GM18873 (cell line): Measurements from ENCODE around the gene RREB1.

ENCODE experiments used
- ATAC-seq: cut with Tn5 transposase; IDR thresholded peaks from one replicate; pipeline ENCODE4 v1.9.1; 2021; ENCODE audit warnings: mild to moderate bottlenecking, moderate library complexity, moderate number of reproducible peaks; ENCODE audit not compliant: unreplicated experiment, low FRiP score

The RREB1 gene

GRCh38 chr6:7124114-7124513 is 16.4 kb downstream of the RREB1 start:
- no peak for ATAC-seq

GRCh38 chr6:7124636-7125035 is 16.9 kb downstream of the RREB1 start:
- ATAC-seq, result no peak

- no peak for ATAC-seq
Measured at GRCh38 chr6:7125290-7125689, 17.5 kb downstream of the RREB1 start.

- ATAC-seq, result no peak
Measured at GRCh38 chr6:7126754-7127153, 19.0 kb downstream of the RREB1 start.

GRCh38 chr6:7127680-7128079 is 19.9 kb downstream of the RREB1 start:
- ATAC-seq, result no peak

GRCh38 chr6:7129360-7129759 is 21.6 kb downstream of the RREB1 start:
- no peak for ATAC-seq

GRCh38 chr6:7129784-7130569 is 22.2 kb downstream of the RREB1 start:
- no peak for ATAC-seq

GRCh38 chr6:7131390-7131789 is 23.6 kb downstream of the RREB1 start:
- no peak for ATAC-seq

- no peak for ATAC-seq
Measured at GRCh38 chr6:7132398-7133035, 24.8 kb downstream of the RREB1 start.

GRCh38 chr6:7134999-7135745 is 27.4 kb downstream of the RREB1 start:
- ATAC-seq, result no peak

- no peak for ATAC-seq
Measured at GRCh38 chr6:7135755-7136154, 28.0 kb downstream of the RREB1 start.

GRCh38 chr6:7136859-7137334 is 29.1 kb downstream of the RREB1 start:
- ATAC-seq, result peak; percentile 39

- peak; percentile 31 for ATAC-seq
Measured at GRCh38 chr6:7137335-7138045, 29.7 kb downstream of the RREB1 start.

GRCh38 chr6:7138046-7138531 is 30.3 kb downstream of the RREB1 start:
- no peak for ATAC-seq

GRCh38 chr6:7138921-7139358 is 31.2 kb downstream of the RREB1 start:
- no peak for ATAC-seq

- ATAC-seq, result no peak
Measured at GRCh38 chr6:7139835-7140470, 32.2 kb downstream of the RREB1 start.

- peak; percentile 45 for ATAC-seq
Measured at GRCh38 chr6:7140631-7141378, 33.0 kb downstream of the RREB1 start.

- no peak for ATAC-seq
Measured at GRCh38 chr6:7142228-7142801, 34.6 kb downstream of the RREB1 start.

GRCh38 chr6:7142918-7143475 is 35.2 kb downstream of the RREB1 start:
- no peak for ATAC-seq
